ENCODE data around the gene PSMD2.
"Not testable (repeated sequence)": the region's sequence is repeated elsewhere in the genome, so short reads cannot be mapped to it uniquely, and the experiment has no call there.

Gene PSMD2

GRCh38 chr3:184298759-184299487 is at the start of gene PSMD2:
TSS of gene PSMD2 (plus strand) at chr3:184299241. CDS start at chr3:184299267, 26 bp downstream.
- DNase-seq = peak; percentile 73 to 99 (median 96)

- DNase-seq = peak; percentile 36 to 95 (median 88)
These were observed 49.5 kb upstream of the PSMD2 start, which contains the start of gene EEF1AKMT4 for GRCh38 chr3:184249412-184250166. TSS of gene EEF1AKMT4 (plus strand) at chr3:184249672. CDS start at chr3:184249695, 23 bp downstream.

- DNase-seq = peak in 52 of 58 donors; percentile 15 to 87 (median 54)
These were observed 48.7 kb upstream of the PSMD2 start for GRCh38 chr3:184250167-184250828.

DNA sequence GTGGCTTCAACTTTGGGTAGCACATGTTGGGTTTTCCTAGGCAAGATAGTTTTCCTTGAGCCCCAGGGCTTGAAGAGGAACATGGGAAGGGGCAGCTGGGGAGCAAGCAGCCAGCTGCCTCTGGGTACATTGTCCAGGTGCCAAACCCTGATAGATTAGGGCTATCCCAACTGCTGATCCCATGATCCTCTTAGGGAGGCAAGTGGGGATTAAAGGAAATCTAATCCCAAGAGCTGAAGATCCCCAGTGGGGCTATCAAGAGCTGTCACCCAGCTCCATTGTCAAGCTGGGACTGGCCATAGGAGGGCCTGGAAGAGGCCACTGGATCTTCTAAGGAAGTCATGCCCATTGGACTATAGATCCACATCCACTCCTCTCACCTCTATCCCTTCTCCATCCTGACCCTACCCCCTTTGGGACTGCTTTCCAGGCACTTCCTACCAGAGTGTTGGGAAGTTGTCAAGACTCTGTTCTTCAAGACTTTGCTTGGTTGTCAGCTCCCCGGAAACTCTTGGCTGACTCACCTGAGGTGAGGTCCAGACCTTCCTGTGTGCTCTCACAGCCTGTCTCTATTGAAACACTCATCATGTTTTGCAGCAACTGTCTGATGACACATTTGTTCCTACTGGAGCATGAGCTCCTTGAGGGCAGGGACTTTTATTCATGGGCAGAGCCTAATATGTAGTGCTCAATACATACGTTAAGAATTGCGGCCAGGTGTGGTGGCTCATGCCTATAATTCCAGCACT is 43.6 kb upstream of the PSMD2 start:
- DNase-seq = no peak

GRCh38 chr3:184257083-184257915 is 41.7 kb upstream of the PSMD2 start:
- DNase-seq = peak in 3 of 58 donors; percentile 19 to 76 (median 28)

DNA sequence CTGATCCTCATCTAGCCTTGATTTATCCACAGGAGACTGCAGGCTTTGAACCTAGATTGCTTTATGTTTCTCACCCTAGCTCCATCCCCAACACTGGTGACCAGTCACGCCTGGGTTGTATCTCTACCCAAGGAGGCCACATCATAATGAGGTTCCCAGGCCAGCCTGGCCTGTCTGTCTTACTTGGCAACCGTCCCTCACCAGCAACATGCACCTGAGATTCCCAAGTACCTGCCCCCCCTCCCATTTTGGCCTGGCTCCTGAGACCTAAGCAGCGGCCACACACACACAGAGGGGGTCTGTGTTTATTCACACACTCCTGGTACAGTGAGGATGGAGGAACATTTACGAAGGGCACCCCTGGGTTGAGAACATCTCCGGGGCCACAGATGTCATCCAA is 40.1 kb upstream of the PSMD2 start:
- DNase-seq = no peak

DNA sequence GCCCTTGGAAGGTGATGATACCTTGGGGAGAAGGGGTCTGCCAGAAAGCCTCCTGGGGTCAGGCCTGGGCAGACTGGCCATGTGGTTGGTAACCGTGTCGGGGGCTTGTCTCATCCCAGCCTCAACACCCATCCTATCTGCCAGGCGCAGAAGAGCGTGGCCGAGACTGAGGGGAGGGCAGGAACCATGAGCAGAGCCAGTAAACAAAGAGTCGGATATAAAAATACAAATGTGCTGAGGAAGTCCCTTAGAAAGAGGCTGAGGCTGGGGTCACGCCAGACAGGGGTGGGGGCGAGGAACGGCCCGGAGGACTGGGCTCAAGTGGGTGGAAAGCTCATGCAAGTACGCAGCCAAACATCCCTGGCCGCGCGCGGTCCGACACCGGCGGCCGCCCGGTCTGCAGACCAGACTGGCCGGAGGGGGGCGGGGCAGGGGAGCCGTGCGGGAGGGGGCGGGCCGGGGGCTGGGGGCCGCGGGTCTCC is 39.6 kb upstream of the PSMD2 start:
- DNase-seq = peak in 1 of 58 donors; percentile 20

GRCh38 chr3:184259878-184260723 is 38.9 kb upstream of the PSMD2 start:
- DNase-seq = peak in 5 of 58 donors; percentile 4 to 35 (median 22)

- DNase-seq = no peak
These were observed 38.2 kb upstream of the PSMD2 start for GRCh38 chr3:184260724-184261269.

- peak in 44 of 58 donors; percentile 19 to 71 (median 50) for DNase-seq
These were observed 37.7 kb upstream of the PSMD2 start, which contains the start of gene CAMK2N2 for GRCh38 chr3:184261270-184261853. TSS of gene CAMK2N2 (minus strand) at chr3:184261553. CDS start at chr3:184261285, 268 bp downstream.

- DNase-seq = peak in 1 of 58 donors; percentile 16
These were observed 36.9 kb upstream of the PSMD2 start for GRCh38 chr3:184261854-184262763.

DNA sequence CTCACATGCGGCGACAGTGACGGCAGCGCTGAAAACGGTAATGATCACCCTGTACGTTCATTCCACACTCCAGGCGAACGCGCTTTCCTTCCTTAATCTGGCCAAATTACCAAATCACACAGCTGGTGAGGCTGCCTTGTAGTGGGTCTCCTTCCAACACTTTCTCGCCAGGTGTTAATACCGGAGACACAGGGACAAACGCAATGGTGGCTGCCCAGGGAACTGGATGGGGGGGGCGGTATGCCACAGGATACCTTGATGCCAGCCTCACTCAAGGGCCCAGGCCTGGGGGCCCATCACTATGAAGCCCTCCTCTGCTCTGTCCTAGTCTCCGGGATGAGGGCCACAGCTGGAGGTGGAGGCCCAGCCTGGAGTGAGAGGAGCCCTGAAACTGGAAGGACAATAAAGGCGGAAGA is 36.3 kb upstream of the PSMD2 start:
- DNase-seq = peak in 1 of 58 donors; percentile 18

DNA sequence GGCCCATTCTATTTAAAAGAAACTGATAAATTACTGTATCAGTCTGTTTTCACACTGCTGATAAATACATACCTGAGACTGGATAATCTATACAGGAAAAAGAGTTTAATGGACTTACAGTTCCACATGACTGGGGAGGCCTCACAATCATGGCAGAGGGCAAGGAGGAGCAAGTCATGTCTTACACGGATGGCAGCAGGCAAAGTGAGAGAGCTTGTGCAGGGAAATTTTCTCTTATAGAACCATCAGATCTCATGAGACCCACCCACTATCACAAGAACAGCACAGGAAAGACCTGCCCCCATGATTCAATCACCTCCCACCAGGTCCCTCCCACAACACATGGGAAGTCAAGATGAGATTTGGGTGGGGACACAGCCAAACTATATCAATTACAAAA is 31.8 kb upstream of the PSMD2 start:
- DNase-seq = not testable (repeated sequence)

- no peak for DNase-seq
These were observed 26.8 kb upstream of the PSMD2 start for GRCh38 chr3:184272269-184272668.

- DNase-seq = no peak
These were observed 23.7 kb upstream of the PSMD2 start for GRCh38 chr3:184275381-184275701.

DNA sequence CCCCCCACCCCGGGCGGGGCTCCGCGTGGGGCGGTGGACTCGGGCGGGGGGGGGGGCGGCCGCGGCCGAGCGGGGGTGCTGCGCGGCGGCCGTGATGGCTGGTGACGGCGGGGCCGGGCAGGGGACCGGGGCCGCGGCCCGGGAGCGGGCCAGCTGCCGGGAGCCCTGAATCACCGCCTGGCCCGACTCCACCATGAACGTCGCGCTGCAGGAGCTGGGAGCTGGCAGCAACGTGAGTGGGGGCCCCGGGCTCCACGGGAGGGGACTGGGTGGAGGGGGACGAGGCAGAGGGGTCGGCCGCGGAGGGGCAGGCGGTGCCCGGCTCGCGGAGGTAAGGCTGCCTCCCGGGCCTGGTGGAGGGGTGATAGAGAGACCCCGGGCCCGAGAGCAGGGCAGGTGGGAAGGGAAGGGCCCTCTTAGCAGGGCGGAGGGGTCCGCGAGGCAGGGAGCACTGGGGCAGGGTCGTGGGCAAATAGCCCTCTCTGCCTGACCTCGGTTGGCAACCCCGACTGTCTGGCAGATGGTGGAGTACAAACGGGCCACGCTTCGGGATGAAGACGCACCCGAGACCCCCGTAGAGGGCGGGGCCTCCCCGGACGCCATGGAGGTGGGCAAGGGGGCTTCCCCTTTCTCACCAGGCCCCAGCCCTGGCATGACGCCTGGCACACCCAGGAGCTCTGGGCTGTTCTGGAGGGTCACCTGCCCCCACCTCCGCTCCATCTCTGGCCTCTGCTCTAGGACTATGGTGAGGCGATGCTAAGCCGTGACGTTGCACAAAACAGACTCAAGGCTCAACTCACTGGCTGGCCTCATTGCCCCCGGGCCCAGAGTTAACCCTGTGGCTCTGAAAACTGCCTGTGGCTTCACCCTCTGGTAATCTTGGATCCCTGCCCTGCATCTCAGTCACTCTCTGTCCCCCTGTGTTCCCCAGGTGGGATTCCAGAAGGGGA is 22.8 kb upstream of the PSMD2 start, which contains the start of gene ECE2:
ECE2 (plus strand) TSS at position 62 of the 950 bp plus-strand sequence; CDS start at position 194, 132 bp downstream.
- peak in 1 of 58 donors; percentile 19 for DNase-seq
